Gastroesophageal sphincter (tissue), 4 donors: ENCODE measurements around the gene WDCP. TPM values are rescaled to one million over a fixed set of nuclear protein-coding genes. Genes with fewer than 3 reads are reported as not detected.
A peak's percentile ranks its signal among the peaks of the same experiment; 100 is the strongest.
"Not testable (repeated sequence)": the region's sequence is repeated elsewhere in the genome, so short reads cannot be mapped to it uniquely, and the experiment has no call there.

Experiments
- ATAC-seq: fragments of 150-250 bp; one replicate; pipeline ENCODE4 v1.9.1; 2016; ENCODE audit warnings: mild to moderate bottlenecking, moderate library complexity
- H3K27ac ChIP-seq, 4 donors: fragments of 200-600 bp; sonication (generic) in 3 of 4; 1 replicate in 3 of 4; 2 replicates in 1 of 4; pipeline ENCODE4 v1.5.1; 2016 to 2019
- H3K27me3 ChIP-seq: fragments of 200-600 bp; sonication (generic); one replicate; pipeline ENCODE4 v1.5.1; 2019
- H3K36me3 ChIP-seq, 2 donors: fragments of 200-600 bp; sonication (generic); one replicate each; pipeline ENCODE4 v1.5.1; 2019; ENCODE audit warnings: control low read depth in 1 of 2
- H3K4me1 ChIP-seq, 3 donors: fragments of 200-600 bp; sonication (generic); 1 replicate in 2 of 3; 2 replicates in 1 of 3; pipeline ENCODE4 v1.5.1; 2016 to 2019; ENCODE audit warnings: control low read depth in 2 of 3
- H3K4me3 ChIP-seq, 2 donors: fragments of 200-600 bp; sonication (generic); one replicate each; pipeline ENCODE4 v1.5.1; 2019; ENCODE audit warnings: mild to moderate bottlenecking in 1 of 2, moderate library complexity in 1 of 2
- H3K9me3 ChIP-seq, 3 donors: fragments of 200-600 bp; sonication (generic); one replicate each; pipeline ENCODE4 v1.5.1; 2017 to 2019; ENCODE audit warnings: control low read depth in 2 of 3
- CTCF ChIP-seq, 4 experiments: fragments of 200-600 bp in 2 of 4; fragments of 450-650 bp in 2 of 4; sonication (generic) in 1 of 4; IDR thresholded peaks; one replicate each; pipeline ENCODE4 v1.5.1; 2017 to 2019; ENCODE audit warnings: antibody characterized with exemption in 4 of 4, mild to moderate bottlenecking in 2 of 4, moderate library complexity in 2 of 4
- EP300 ChIP-seq: sonication (generic); formaldehyde crosslinking; IDR thresholded peaks from one replicate; pipeline ENCODE4 v1.6.1; 2017; ENCODE audit warnings: antibody characterized with exemption, mild to moderate bottlenecking
- POLR2A ChIP-seq, 2 donors: fragments of 450-650 bp; IDR thresholded peaks; one replicate each; pipeline ENCODE4 v1.6.1; 2017; ENCODE audit warnings: antibody characterized with exemption in 2 of 2, mild to moderate bottlenecking in 2 of 2, moderate library complexity in 1 of 2
- POLR2AphosphoS5 ChIP-seq: sonication (generic); formaldehyde crosslinking; IDR thresholded peaks from one replicate; pipeline ENCODE4 v1.6.1; 2017; ENCODE audit warnings: antibody characterized with exemption
- WGBS, 2 donors: methylation state at CpG; one replicate each; pipeline ENCODE4 v1.1.5; 2018; ENCODE audit warnings: low coverage in 1 of 2; 5-methylcytosine and 5-hydroxymethylcytosine counted together
- total RNA-seq, 4 donors: library from RNA; depleted of rRNA; stranded (reverse); fragments of >200 nt; gene quantifications; one replicate each; pipeline ENCODE4 v1.1.0, GENCODE V29; 2016

The WDCP gene
- total RNA-seq, 4 donors from 2014 or later = 5.9 to 7.3 (median 6.4) TPM

DNA sequence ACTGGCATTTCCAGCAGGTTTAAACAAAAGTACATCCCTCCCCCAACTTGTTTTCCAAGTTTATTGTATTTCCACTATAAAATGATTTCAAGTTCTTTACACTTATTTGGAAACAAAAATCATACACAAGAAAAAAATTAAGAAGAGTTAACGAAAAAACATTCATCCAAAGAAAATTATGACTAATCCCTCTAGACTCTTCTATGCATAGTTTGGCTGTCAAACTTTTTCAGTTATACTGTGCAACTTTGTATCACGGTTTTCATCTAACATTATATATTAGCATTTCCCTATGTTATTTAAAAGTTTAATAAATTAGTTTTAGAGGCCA is 627 bp downstream of the WDCP start:
- H3K27me3 ChIP-seq = no peaks in the 10 kb centered on the region
- no peak for ATAC-seq
- no peaks in the 10 kb centered on the region for H3K36me3 ChIP-seq
- H3K4me1 ChIP-seq = peaks cover 0 to 40% (median 12%) of the 10 kb centered on the region in 3 donors
- peak overlapping the region; percentile 60 to 72 for H3K4me3 ChIP-seq
- TF ChIP-seq EP300 (no peak), CTCF (IDR thresholded peaks at IDR 0.05) (no peak), POLR2AphosphoS5 (no peak), POLR2A (IDR thresholded peaks at IDR 0.05) (no peak)
- H3K27ac ChIP-seq = peak overlapping the region in 3 of 4 donors; percentile 77 to 83 (median 79)
- H3K9me3 ChIP-seq = no peaks in the 10 kb centered on the region
- WGBS, 2 donors = 0 to 2% methylated on average over 2 of the region's 2 CpGs

GRCh38 chr2:24045511-24046508 is 1.4 kb downstream of the WDCP start:
- Histone ChIP-seq H3K4me1 (peaks cover 0 to 40% (median 12%) of the 10 kb centered on the region in 3 donors), H3K9me3 (no peaks in the 10 kb centered on the region), H3K27ac (no peak overlapping the region), H3K4me3 (peak overlapping the region in 1 of 2 donors; percentile 60), H3K27me3 (no peaks in the 10 kb centered on the region), H3K36me3 (no peaks in the 10 kb centered on the region)
- ATAC-seq = no peak
- TF ChIP-seq EP300 (no peak), CTCF (IDR thresholded peaks at IDR 0.05) (no peak), POLR2AphosphoS5 (no peak), POLR2A (IDR thresholded peaks at IDR 0.05) (no peak)
- WGBS, 2 donors = 61 to 73% methylated on average over 4 to 6 of the region's 11 CpGs

- Histone ChIP-seq H3K36me3 (peaks cover 0 to 15% of the 10 kb centered on the region in 2 donors), H3K4me1 (peaks cover 0 to 16% (median 6%) of the 10 kb centered on the region in 3 donors)
- not testable (repeated sequence) for H3K27ac ChIP-seq, ATAC-seq, H3K4me3 ChIP-seq, H3K27me3 ChIP-seq, H3K9me3 ChIP-seq
- 88 to 91% methylated on average over 6 of the region's 6 CpGs for WGBS, 2 donors
Observed at GRCh38 chr2:24043133-24043532, 4.1 kb downstream of the WDCP start.

GRCh38 chr2:24040511-24040910 is 6.7 kb downstream of the WDCP start:
- ATAC-seq = no peak
- Histone ChIP-seq H3K4me1 (peaks cover 0 to 7% (median 0%) of the 10 kb centered on the region in 3 donors), H3K27me3 (no peaks in the 10 kb centered on the region), H3K9me3 (no peaks in the 10 kb centered on the region), H3K36me3 (peaks cover 0 to 36% of the 10 kb centered on the region in 2 donors), H3K27ac (no peak overlapping the region), H3K4me3 (no peak overlapping the region)
- WGBS, 2 donors = 100% methylated on average over 4 of the region's 4 CpGs; no CpG with 5 or more reads in 1 of the 2 donors
- TF ChIP-seq POLR2A (IDR thresholded peaks at IDR 0.05) (no peak), CTCF (IDR thresholded peaks at IDR 0.05) (no peak), POLR2AphosphoS5 (no peak), EP300 (no peak)

GRCh38 chr2:24038786-24039499 is 8.2 kb downstream of the WDCP start:
- 88 to 90% methylated on average over 2 to 6 of the region's 9 CpGs for WGBS, 2 donors
- peaks cover 0 to 7% (median 0%) of the 10 kb centered on the region in 3 donors for H3K4me1 ChIP-seq
- no peak for ATAC-seq
- peaks cover 0 to 36% of the 10 kb centered on the region in 2 donors for H3K36me3 ChIP-seq
- TF ChIP-seq CTCF (IDR thresholded peaks at IDR 0.05) (no peak), POLR2A (IDR thresholded peaks at IDR 0.05) (no peak), POLR2AphosphoS5 (no peak), EP300 (no peak)
- no peak overlapping the region for H3K4me3 ChIP-seq
- no peaks in the 10 kb centered on the region for H3K9me3 ChIP-seq
- no peaks in the 10 kb centered on the region for H3K27me3 ChIP-seq
- no peak overlapping the region for H3K27ac ChIP-seq
